ENCODE measurements around the gene SLC6A11. TPM values are rescaled to one million over a fixed set of nuclear protein-coding genes. Genes with fewer than 3 reads are reported as not detected.

SLC6A11 gene
- total and polyA plus RNA-seq, 2 of the 8 experiments (the other 6 are each of a cell fraction or from before 2014, with no cell fraction given): 0.78 to 1.5 TPM

DNA sequence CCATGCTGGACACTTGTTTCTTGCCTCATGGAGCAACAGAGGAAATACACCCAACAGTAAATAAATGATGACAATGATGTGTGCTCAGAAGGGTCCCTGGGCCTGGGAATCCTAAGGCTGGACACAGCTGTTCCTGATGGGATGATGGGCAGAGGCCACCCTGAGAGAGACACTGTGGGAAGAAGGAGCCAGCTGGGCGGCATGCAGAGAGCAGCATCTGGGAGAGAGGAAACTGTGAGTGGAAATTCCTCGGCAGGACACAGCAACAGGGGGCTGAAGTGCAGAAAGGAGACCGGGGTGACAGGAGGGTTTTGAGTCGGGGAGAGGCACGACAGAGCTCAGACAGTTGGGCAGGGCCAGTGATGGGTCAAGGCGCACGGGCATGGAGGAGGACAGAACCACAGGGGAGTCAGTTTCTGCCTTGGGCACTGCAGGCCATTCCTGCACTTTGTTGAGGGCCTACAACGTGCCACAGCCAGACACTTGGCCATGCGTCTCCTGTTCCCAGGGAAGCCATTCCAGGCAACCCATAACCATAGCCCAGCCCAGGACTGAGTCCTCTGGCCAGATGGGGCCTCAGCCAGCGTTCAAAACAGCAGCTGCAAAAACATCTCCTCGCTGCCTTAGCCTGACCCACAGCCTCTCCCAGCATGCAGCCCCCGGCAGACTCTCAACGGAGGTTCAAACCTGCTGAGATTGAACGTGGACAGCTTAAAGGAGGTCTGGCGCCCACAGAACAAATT, 139.9 kb downstream of the SLC6A11 start:
- no peak overlapping the region for H2BK120ac ChIP-seq (replicated peaks; ENCODE audit: low read depth, low read length)
- no peaks in the 10 kb centered on the region for H3K36me3 ChIP-seq (ENCODE audit: control insufficient read depth in 2 of 4, insufficient read depth in 4 of 4, low read length in 3 of 4)
- H3K4ac ChIP-seq (replicated peaks; ENCODE audit: insufficient read length, low read depth, low read length): no peak overlapping the region
- no peak overlapping the region for H2BK15ac ChIP-seq (ENCODE audit: low read length)
- no peak overlapping the region for H3K27ac ChIP-seq (ENCODE audit: low read depth, low read length)
- no peak overlapping the region for H3K18ac ChIP-seq (ENCODE audit: extremely low read depth, low read length)
- no peak overlapping the region for H2AFZ ChIP-seq (ENCODE audit: low read length)
- FAIRE-seq (no peak), DNase-seq (ENCODE audit: low read depth in 1 of 2, low spot score in 2 of 2) (no peak)
- no peak overlapping the region for H2AK5ac ChIP-seq (ENCODE audit: low read depth, low read length)
- H3K4me3 ChIP-seq (ENCODE audit: extremely low read depth in 1 of 4, insufficient read depth in 2 of 4, low read depth in 3 of 4, low read length in 4 of 4): no peak overlapping the region
- no peak overlapping the region for H3K23ac ChIP-seq (ENCODE audit: insufficient read length)
- H3K9me3 ChIP-seq (ENCODE audit: insufficient read depth in 2 of 2, low read depth in 1 of 2, low read length in 1 of 2): no peaks in the 10 kb centered on the region
- no peaks in the 10 kb centered on the region; a peak in 1 of 7 replicates for H3K4me1 ChIP-seq (replicated peaks in 1 of 4; ENCODE audit: control insufficient read depth in 3 of 4, insufficient read depth in 4 of 4, low read length in 3 of 4)
- no peaks in the 10 kb centered on the region for H3K27me3 ChIP-seq (replicated peaks in 1 of 4; ENCODE audit: control insufficient read depth in 3 of 4, extremely low read depth in 1 of 4, insufficient read depth in 3 of 4, low read length in 3 of 4)
- 87% methylated on average over 15 of the region's 15 CpGs; no CpG with 5 or more reads in 1 of the 2 experiments for WGBS, 2 experiments (ENCODE audit: extremely low coverage in 1 of 2, insufficient coverage in 1 of 2, insufficient read length in 1 of 2, insufficient replicate concordance in 2 of 2, low coverage in 1 of 2, low lambda C conversion rate in 2 of 2, missing lambda C conversion rate in 1 of 2)
- H4K8ac ChIP-seq (ENCODE audit: extremely low read depth, insufficient read depth, low read length): no peak overlapping the region; the same call in 1 of the 2 replicates
- no peaks in the 10 kb centered on the region for H3K23me2 ChIP-seq (ENCODE audit: low read depth, low read length)
- no peaks in the 10 kb centered on the region for H3K79me1 ChIP-seq (ENCODE audit: low read depth, low read length)
- no peak overlapping the region for H3K4me2 ChIP-seq (ENCODE audit: insufficient read depth in 1 of 2, low read depth in 2 of 2, low read length in 2 of 2)
- no peak overlapping the region for H4K5ac ChIP-seq (ENCODE audit: insufficient read length, low read depth, low read length)
- H2BK5ac ChIP-seq (ENCODE audit: low read depth, low read length): no peak overlapping the region
- CTCF ChIA-PET (ENCODE audit: partially characterized antibody): interaction anchor here (0.8 to 16.2 kb wide), 10 partner anchors 11 to 198 kb away, joined by 3 to 207 read pairs (median 6); no protein-coding TSS in a partner anchor
- no peaks in the 10 kb centered on the region for H3K79me2 ChIP-seq (ENCODE audit: control insufficient read depth in 1 of 2, insufficient read depth in 2 of 2, low read length in 2 of 2)
- POLR2A ChIA-PET (ENCODE audit: partially characterized antibody): no interaction called here
- H4K91ac ChIP-seq (replicated peaks; ENCODE audit: insufficient read length, low read length): no peak overlapping the region
- no peak overlapping the region for H3K56ac ChIP-seq (replicated peaks; ENCODE audit: insufficient read length, low read depth, low read length)
- H2BK12ac ChIP-seq (ENCODE audit: low read depth, low read length): no peak overlapping the region
- TF ChIP-seq JUND (IDR thresholded peaks at IDR 0.05; ENCODE audit: low read length) (no peak), CREB1 (IDR thresholded peaks at IDR 0.05) (no peak)
- TF ChIP-seq, protein P1, sequence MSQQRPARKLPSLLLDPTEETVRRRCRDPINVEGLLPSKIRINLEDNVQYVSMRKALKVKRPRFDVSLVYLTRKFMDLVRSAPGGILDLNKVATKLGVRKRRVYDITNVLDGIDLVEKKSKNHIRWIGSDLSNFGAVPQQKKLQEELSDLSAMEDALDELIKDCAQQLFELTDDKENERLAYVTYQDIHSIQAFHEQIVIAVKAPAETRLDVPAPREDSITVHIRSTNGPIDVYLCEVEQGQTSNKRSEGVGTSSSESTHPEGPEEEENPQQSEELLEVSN (IDR thresholded peaks at IDR 0.05): no peak
- H4K20me1 ChIP-seq (replicated peaks in 1 of 2; ENCODE audit: control insufficient read depth in 1 of 2, insufficient read depth in 2 of 2, low read length in 2 of 2): no peaks in the 10 kb centered on the region
- H3K14ac ChIP-seq (ENCODE audit: insufficient read length): no peak overlapping the region
- H2BK20ac ChIP-seq (ENCODE audit: low read length): no peak overlapping the region
- H3K9ac ChIP-seq (replicated peaks in 1 of 4; ENCODE audit: extremely low read depth in 1 of 4, low read depth in 3 of 4, low read length in 3 of 4): no peak overlapping the region

Measured in H1 (cell line).